ENCODE data around the gene JMJD4.

The JMJD4 gene

DNA sequence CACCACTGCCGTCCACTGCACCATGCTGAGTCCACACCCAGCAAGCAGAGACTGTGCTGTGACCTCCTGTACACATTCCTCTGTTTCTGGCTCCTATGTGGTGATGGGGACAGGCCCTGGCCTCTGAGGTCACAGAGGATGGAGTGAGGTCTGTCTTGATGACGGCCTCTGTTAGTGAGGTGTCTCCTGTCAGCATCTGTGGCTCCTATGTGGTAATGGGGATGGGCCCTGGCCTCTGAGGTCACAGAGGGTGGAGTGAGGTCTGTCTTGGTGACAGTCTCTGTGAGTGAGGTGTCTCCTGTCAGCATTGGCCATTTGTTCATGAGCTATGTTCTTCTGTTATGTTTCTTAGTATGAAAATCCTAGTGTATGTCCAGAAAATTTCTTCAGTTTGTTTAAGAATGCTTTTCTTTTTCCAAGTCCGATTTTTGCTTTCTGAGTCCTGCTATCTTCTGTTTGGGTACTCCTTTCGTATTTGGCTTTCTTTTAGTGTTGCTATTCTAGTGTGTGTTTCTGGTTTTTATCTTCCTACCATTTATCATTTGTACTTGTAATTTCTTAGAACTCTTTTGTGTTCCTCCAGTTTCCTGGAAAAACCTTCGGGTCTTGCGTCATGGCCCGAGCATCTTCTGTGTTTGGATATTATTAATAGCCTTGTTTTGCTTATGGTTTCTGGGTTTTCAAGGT lies 13.5 kb upstream of the JMJD4 start:
- no peak for DNase-seq

DNA sequence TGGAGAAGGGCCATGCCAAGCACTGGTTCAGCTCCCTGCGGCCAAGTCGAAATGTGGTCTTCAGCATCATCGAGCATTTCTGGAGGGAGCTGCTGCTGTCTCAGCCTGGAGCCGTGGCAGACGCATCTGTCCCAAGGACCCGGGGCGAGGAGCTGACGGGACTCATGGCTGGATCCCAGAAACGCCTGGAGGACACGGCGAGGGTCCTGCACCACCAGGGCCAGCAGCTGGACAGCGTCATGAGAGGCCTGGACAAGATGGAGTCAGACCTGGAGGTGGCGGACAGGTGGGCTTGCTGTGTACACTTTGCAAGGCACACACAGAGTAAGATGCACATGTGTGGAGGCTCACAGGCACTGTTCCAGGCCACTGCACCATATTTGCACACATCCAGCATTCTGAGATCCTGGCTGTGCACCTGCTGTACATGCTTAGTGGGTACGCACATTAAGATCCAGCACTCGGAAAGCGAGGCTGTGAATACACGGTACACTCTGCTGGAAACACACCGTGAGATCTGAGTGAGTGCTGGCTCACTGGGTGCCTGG lies 12.9 kb upstream of the JMJD4 start:
- no peak for DNase-seq

DNA sequence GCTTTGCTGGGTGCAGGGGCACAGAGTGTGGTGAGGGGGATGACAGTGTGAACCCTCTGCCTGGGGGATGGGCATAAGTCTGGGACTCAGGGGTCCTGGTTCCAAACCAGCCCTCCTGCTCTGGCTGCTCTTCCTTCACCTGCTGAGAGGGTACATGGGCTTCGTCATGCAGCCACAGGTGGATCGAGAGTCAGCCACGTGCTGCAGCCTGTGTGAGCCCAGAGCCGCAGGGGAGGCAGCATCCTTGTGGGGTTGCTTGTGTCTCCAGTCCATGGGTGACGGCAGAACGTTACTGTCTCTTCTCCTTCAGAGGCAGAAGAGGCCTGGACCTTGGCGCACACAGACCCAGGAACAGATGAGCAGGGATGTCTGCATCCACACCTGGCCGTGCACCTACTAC lies 12.3 kb upstream of the JMJD4 start:
- DNase-seq: no peak

DNA sequence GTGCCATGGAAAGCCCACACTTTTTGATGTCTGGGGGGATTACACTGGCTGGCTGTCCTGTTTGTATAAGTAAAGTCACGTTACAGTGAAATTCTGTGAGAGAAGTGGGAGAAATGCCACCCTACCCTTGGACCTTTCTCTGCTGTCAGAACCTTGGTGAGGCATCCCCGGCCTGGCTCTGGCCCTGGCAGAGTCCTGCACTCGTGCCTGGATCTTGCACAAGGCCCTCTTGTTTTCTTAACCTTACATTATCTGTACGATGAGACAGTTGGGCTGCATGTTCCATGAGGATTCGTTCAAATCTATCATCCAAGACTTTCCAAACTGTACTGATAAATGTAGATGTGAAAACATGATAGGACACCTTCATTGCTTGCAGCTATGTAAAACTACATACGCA lies 11.6 kb upstream of the JMJD4 start:
- DNase-seq: no peak

DNA sequence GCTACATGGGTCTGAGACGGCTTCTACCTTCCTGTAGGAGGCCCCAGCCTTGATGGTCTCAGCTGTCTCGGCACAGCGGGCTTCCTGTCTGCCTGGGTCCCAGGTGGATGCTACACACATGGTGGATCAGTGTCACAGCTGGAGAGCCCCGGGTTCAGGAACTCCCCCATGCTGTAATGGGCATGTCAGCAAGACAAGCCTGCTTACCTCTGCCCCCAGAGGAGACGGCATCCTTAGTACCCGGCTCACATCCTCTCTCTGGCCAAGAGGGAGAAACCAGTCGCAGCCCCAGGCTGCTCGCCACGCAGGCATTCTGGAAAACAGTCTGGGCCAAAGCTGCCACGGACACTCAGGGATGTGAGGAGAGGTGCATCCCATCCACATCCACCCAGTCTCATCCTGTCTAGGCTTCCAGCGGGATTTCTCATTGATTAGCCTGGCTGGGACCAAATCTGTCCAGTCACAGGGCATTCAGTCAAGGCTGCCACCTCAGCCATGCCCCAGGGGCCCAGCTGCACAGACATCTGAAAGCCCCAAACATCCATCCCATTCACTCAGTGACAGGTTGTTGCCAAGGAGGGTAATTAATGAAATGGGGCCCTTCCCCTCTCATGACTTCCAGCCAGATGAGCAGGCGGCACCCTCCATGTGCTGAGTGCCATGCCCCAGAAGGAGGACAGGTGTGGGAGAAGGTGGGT lies 10.6 kb upstream of the JMJD4 start:
- DNase-seq: no peak

DNA sequence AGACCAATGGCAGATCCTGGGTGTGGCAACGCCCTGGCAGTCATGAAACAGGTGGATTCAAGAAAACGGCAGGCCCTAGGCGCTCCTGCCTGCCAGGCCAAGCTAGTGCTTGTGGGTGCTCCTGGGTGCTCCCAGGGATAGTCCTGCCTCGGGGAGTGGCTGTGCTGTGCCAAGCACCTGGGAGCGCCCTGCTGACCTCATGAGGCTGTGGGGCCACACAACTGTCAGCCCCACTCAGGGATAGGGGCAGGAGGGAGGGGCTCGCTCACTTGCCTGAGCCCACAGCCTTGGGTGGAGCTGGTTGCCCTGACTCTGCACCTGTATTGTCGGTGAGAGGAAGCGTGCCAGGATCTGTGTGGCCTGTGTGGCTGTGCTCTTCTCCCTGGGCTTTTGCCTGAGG lies 9.6 kb upstream of the JMJD4 start:
- no peak for DNase-seq

DNA sequence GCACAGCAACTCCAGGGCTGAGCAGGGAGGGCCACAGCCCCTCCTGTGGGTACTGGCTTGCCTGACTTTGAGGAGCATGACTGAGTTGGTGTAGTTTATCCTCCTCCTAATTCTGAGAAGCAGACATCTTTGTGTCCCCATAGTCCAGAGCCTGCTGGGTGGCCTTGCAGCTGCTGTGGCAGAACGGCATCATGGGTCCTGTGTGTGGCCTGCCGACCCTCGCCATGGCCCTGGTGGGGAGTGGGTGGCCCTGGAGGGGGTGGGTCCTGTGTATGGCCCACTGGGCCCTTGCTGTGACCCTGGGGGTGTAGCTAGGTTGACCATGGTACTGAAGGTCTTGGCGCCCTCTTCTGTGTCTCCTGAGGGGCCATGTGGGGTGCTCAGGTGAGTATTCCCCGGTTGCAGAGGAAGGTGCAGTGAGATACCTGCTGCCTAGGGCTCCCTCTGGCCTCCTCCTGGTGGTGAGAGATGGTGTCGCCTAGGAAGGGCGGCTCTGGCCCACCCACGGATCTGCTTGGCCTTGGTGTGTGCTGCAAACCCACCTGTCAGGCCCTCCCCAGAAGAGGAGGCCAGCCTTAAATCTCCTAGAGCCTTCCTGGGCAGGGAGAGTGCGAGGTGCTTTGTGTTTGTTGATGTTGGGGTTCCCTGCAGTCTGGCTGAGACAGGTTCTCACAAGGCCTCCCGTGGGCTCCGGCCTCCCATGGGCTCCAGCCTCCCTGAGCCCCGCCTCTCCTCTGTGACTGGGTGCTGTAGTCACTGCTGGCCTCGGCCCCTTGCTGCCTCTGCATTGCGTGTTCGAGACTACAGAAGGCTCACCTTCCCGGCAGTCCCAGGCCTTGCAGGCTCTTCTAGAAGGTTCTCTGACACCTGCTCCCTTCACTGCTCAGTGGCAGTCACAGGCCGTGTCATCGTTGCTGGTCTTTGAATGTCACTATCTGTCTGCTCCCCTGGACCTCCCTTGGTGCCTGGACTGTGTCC lies 7.9 kb upstream of the JMJD4 start:
- DNase-seq: no peak

DNA sequence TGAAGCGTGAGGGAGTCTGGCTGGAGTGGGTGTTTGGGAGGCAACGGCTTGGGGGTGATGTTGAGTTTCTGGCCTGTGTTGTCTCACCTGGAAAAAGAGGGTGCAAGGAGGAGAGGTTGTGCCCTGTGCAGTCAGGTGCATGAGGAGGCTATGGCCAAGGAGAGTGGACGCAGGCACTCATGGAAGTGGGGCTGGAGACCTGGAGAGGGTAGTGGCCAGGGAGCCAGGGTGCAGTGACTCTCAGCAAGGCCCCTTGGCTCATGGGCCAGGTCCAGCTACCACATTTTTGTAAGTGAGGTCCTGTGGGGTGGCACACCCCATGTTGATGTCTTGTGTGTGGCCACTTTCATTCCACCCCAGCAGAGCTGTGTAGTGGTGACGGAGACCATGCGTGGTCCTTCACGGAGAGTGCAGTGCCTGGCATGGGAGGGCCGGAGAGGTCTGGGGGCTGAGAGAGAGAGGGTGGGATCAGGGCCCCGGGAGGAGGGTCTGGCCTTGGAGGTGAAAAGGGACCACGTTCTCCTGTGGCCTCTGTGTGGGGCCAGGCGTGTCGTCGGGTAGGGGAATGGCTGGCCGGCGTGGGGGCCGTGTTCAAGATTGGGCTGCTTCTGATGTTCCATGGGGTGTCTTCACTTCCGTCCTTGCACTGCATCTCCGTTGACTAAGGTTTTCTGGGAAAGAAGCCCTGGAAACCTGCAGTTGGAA lies 6.2 kb upstream of the JMJD4 start:
- DNase-seq: no peak

DNA sequence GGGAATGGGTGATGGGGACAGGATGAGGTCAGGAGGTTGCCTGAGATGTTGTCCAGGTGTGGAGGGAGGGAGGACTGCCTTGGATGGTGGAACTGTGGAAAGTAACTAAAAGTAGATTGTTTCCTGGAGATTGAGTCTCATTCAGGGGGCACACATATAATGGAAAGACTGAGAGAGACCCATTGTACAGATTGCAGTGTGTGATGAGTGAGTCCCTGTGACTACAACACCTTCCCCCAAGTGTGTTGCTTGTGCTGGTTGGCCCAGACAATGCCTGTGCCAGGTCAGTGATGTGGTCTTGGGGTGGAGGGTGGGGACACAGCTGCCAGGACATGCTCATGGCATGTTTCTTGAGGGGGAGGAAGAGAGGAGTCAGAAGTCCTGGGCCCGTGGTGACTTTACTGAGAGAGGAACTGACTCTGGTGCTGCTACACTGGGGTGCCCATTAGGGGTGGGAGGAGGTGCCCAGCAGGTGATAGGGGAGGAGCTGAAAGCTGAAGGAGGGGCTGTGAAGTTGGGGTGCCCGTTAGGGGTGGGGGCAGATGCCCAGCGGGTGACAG lies 5.4 kb upstream of the JMJD4 start:
- no peak for DNase-seq

DNA sequence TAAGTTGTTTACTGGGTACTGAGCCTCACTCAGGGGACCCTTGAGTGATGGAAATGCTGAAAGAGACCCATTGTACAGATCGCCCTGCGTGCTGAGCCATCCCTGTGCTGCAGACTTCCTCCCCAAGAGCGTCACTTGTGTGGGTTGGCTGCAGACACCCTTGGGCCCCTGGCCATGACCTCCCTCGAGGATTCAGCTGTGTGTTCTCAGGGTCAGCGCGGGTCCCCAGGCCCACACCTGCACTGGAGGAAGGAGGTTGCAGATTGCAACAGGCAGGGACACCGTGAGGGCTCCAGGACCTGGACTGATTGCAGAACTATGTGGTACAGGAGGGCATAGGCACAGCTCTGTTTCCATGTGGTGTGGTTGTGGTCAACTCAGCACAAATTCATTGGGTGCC lies 4.5 kb upstream of the JMJD4 start:
- no peak for DNase-seq

DNA sequence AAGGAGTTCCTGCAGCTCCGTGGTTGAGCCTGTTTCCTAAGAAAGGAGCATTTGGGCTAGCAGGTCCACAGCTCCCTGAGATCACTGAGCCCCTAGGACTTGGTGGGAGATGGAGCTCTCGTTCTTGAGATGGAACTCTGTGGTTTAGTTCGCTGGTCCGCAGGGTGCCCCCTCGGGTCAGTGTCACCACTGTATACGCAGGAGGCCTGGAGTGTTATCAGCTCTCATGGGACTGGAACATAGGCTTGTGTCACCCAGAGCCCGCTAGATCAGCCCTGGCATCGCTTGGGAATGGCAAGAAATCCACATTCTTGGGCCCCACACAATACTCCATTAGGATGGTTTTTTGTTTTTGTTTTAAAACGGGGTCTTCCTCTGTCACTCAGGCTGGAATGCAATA lies 3.7 kb upstream of the JMJD4 start:
- no peak for DNase-seq

DNA sequence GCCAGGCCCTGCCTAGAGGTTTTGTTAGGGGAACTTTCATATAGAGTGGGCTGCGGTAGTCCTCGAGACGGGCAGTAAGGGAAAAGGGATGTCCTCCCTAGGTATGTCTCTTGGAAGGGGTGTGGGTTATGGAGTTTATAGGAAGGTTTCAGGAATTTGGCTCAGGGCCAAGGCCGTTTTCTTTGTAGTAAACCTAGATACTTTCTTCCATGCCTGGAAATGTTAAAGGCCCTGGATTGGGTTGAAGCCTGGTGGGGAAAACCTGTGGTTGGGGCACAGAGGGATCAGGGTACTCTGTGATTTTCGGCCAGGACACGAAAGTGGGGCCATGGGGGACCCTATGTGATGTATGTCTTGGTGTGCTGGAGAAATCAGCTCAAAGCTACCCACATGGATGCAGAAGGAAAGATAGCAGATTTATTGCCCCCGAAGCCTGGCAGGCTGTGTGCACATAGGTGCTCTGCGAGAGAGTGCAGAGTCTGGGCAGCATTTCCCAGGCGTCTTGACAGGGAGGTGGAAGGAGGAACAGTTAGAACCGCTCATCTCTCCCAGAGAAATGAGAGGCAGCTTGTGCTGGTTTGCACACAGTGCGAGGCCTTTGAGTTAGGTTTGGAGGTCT lies 1.8 kb upstream of the JMJD4 start:
- DNase-seq: no peak

DNA sequence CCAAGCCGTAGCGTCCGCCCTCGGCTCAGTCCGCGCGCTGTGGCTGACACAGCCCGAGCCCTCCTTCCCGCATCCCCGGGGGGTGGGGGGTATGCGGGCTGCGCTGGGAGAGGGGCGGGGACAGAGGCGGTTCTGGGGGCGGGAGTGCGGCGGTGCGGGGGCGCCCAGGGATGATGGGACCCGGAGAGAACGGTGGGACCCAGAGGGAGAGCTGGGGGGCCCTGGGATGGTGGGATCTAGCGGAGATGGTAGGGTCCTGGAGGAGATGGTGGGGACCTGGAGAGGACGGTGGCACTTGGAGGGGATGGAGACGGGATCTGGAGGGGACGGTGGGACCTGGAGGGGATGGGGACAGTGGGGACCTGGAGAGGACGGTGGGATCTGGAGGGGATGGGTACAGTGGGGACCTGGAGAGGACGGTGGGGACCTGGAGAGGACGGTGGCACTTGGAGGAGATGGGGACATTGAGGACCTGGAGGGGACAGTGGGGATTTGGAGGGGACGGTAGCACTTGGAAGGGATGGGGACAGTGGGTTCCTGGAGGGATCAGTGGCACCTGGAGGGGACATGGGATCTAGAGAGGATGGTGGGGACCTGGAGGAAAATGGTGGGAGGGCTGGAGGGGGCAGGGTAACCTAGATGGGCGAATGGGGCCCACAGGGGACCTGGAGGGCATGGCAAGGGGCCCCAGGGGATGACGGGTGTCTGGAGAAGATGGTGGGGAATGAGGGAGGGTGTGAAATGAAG lies 610 bp upstream of the JMJD4 start:
- DNase-seq: no peak

DNA sequence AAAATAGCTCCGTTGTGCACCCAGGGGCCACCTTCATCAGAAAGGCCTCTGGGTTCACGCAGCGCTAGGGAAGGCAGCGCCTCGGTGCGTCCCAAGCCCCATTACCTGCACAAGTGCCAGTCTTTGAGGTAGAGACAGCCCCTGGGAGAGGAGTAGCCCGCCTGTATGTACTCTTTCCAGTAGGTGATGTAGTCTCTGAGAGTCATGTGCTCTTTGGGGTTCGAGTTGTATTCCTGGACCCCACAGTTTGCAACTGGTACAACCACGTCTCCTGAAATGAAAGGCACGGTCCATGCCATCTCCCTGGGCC lies 601 bp downstream of the JMJD4 start:
- DNase-seq: no peak

DNA sequence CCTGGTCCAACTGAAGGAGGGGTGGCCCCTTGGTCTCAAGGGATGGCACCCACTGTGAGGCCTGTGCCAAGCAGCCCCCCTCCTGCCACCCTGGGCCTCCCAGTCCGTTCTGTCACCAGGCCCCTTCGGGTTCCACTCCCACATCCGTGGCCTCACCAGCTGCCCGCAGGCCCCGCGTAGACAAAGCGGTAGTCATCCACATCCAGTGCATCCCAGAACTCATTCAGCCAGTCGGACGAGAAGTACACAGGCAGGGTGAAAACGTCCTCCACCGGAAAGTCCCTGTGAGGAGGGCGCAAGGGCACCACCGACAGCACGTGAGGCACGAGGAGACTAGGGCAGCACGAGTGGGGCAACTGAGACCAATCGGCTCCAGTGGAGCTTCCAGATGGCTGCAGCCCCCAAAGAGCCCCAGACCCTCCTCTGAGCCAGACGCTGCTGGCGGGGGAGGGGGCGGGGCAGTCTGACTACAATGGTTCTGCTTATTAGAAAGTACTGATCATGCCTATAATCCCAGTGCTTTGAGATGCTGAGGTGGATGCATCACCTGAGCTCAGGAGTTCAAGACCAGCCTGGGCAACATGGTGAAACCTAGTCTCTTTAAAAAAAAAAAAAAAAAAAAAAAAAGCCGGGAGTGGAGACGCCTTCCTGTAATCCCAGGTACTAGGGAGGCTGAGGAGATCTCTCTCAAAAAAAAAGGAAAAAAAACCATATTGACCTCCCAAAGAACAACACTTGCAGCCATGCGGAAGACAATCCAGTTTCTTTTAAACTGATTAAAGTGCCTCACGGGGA lies 1.2 kb downstream of the JMJD4 start:
- no peak for DNase-seq

DNA sequence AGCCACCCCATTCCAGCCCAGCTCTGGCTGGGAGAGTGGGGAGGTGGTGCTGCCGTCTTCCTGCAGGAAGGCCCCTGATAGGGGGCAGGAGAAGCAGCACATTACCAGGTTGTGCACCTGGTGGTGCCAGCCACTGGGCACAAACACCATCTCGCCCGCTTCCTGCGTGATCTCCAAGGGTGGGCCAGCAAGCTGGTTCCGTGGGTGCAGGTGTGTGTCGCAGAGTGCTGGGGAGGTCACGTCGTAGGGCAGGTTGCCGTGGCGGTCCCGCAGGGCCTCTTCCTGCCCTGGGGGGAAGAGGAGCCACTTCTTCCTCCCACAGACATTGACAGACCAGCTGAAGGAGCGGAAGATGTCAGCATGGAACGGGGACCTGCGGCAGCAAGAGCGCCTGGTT lies 1.8 kb downstream of the JMJD4 start:
- DNase-seq: no peak

DNA sequence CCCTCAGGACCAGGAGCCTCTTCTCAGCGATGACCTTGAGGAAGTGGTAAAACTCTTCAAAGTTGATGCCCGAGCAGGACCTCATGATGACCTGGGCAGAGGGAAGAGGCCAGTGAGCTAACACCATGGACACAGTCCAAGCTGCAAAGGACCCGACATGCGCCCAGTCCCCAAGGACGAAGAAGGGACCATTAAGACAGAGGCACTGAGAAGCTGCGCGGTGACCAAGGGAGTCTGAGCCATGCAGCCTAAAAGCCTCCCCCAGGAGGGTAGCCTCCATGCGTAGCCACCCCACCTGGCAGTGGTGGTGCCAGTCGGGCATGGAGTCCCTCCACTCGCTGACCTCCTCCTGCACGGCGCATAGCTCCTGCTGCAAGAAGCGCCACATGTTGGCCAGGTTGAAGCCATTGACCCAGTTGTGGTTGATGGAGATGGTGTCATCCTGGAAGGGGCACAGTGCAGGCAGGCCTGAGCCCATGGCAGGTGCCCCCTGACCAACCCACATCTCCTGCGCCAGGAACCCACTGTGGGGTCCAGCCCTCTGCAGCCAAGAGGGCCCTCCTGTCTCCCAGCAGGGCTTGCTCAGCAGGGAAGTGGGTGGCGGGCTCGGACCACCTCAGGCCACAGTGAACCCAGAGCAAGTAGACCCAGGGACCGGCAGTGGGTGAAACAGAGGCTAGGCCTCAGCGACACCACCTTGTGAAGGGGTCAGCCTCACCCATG lies 2.4 kb downstream of the JMJD4 start:
- no peak for DNase-seq

DNA sequence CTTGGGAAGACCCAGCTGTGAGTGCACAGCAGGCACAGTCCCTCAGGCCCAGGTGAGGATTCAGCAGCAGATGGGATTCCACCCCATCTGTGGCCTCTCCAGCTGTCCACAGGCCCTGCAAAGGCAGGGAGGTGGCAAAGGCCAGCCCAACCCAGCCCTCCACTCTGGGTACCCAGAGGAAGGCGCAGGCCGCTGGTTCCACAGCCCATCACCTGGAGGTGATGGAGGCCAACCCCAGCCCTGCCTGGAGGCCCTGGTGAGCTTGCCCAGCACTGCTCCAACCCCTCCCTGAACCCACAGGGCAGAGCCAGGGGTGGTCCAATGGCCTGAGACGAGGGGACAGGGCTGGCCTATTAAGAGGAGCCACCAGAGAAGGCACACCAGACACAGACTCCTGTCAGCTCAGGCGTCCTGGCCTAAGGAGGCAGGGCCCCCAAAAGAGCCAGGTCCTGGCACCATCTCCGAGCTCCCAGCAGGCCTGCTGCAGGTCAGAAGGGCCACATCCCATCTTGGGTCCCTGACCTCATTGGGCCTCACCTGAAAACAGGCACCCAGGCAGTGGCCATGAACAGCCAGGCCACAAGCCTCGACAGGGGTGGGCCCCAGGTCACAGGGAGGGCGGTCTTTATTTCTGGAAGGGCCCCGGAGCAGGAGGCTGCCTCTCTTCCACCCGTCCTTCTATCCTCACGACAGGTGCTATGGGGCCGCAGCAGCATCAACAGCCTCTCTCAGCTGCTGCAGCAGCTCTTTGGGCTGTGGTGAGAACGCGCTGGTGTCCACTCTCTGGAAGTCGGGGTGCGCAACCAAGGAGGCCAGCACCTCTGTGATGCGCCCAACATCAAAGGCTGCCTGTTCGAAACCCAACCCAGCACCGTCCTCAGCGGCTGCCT lies 3.2 kb downstream of the JMJD4 start:
- no peak for DNase-seq

DNA sequence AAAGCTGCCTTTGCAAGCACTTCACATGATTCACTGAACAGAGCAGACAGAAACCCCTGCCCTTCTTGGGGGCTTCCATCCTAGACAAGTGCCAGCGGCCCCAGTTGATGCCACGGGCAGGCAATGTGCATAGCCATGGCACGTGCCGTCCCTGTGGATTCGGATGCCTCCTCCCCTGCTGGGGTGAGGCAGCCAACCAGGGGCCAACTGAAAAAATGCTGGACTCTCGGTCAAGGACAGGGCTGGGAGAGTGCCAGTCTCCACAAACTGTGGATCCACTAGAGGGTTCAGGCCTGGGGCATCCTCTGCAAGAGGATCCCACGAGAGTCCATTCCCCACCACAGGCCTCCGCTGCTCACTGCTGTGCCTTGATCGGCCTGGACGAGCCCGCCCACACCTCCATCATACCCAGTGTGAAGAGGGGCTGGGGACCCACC lies 3.8 kb downstream of the JMJD4 start:
- no peak for DNase-seq

Data from activated T-cell treated with anti-CD3 and anti-CD28 coated beads for 4 hours (primary cell).